A172 (cell line): ENCODE measurements around the gene IDH3A. TPM values are rescaled to one million over a fixed set of nuclear protein-coding genes. Genes with fewer than 3 reads are reported as not detected.

ENCODE experiments used
- DNase-seq: peaks from one replicate; pipeline ENCODE4 v3.0.0-alpha.2; 2015; ENCODE audit warnings: low spot score
- total RNA-seq: library from RNA; depleted of rRNA; stranded (reverse); fragments of >200 nt; shearing (Covaris generic); gene quantifications from 2 replicates; pipeline ENCODE4 v1.2.3, GENCODE V29; 2014

The IDH3A gene
- total RNA-seq, 1 experiment from 2014 or later: 71.5 TPM

DNA sequence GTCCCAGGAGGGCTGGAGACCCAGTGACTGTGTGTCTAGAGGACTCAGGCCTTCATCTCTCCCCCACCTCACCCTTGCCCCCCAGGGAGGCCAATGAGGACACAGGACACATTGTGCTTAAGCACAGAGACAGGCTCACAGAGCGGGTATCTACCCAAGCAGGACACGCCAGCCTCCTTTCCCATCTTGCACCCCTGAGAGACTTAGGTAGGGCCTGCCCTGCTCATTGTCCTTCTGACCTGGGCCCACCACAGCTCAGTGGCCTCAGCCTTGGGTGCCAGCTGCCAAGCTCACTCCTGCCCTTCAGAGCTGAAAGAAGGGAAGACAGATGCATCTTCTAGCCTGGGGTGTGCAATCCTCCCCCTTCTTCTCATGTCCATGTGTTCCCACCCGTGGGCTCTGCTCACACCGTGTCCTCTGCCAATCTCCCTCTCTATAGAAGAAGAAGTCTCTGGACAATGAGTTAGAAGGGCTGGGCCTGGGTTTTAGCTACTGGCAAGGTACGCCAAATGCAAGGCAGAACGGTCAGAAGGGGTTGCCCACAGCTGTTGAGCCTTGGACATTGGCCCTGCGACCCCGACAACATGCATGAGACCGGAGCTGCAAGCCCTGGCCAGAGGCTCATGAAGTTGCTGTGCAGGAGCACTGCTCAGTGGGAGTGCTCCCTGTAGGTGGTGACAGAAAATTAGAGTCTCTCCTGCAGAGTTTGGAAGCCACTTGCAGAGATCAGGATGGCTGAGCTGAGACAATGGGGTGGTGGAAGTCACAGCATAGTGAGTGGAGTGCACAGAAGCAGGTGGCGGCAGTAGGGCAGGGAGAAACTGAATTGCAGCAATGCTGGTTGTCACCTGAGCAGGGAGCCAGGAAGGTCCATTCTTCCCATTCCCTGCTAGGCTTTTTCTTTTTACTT is 52.4 kb downstream of the IDH3A start:
- DNase-seq: no peak

DNA sequence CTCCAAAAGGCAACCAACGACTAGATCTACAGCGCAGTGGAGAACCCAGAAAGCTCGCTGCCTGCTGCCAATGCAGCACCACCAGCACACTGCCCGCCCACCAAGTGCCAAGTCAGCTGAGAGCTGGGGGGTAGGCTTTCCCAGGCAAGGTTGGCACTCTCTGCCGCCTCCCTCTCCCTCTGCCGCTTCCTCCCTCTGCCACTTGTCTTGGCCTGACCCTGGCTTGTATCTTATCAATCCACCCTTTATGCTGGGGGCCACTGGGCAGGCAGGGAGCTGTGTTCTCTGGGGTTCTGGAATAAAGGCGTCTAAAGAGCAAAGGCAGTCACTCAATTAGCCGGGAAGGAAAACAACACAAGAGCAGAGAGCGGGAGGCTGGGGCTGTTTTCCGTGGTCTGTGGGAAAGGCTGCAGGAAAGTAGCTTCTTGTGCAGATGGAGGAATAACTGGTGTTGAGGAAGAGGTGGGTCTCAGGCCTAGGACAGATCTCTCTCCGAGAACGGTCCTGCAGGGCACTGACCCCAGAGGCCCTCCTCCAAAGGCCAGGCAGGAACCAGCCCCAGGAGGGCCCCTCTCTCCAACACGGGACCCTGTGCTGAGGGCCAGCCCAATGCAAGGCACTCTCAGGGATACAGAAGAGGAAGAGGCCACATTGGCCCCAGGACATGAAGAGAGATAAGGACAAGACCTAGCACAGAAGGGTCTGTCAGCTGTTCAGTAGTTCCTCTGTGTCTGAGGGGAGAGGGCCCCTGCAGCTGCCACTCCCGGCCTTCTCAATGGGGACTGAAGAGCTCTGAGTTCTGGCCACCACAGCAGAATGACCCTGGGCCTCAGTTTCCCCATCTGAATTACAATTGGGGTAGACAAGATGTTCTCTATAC is 54.4 kb downstream of the IDH3A start:
- DNase-seq: no peak

- DNase-seq: no peak
Observed at GRCh38 chr15:78204351-78205309, 55.5 kb downstream of the IDH3A start.

DNA sequence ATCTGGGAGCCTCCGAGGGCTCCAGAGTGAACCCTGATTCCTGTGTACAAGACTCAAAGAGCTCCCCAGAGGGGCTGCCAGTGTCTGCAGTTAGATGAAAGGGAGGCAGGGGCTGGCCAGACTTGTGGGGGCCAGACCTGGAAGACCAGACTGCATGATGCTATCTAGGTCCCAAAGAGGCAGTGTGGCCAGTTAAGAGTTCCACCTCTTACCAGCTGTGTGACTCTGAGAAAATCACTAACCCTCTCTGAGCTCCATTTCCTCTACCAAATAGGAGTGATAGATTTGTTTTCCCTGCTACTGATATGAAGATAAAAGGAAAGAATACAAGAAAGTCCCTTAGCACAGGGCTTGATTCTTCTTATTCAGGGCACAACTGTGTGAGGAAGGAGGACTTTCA is 56.2 kb downstream of the IDH3A start:
- DNase-seq: no peak

GRCh38 chr15:78205856-78206255 is 56.7 kb downstream of the IDH3A start:
- no peak for DNase-seq

DNA sequence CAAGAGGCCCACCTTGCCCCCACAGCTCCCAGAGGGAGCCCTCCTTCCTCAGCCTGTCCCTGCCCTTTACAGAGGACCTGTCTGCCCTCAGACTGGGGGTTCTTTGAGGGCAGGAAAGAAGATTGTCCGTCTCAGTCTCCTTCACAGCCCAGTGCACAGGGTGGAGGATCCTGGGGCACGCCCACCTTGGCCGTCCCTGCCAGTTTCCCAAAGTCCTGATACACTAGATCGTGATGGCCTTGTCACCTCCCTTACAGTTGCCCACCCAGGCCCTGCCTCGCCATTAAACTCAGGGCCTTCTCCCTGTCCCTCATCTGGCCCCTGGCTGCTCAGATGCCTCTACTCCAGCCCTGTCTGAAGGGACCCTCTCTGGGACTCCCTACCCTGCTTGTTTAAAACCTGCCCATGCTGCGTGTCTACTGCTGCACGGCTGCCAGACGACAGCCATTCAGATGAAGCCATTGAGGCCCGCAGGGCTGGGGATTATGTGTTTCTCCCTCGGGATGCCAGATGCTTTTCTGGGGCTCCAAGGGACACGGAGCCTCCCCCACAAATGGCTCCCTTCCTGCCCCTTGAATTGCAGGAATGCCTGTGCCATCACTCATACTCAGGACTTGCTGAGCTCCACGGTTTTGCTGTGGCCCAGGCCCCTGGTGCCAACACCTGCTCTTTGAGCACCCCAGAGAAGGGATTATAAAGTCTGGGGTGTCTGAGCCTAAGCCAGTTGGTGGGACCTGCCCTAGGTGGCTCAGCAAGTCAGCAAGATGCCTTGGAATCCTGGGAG is 57.4 kb downstream of the IDH3A start:
- DNase-seq: peak; percentile 27

- no peak for DNase-seq
Observed at GRCh38 chr15:78207110-78207458, 57.9 kb downstream of the IDH3A start.

DNA sequence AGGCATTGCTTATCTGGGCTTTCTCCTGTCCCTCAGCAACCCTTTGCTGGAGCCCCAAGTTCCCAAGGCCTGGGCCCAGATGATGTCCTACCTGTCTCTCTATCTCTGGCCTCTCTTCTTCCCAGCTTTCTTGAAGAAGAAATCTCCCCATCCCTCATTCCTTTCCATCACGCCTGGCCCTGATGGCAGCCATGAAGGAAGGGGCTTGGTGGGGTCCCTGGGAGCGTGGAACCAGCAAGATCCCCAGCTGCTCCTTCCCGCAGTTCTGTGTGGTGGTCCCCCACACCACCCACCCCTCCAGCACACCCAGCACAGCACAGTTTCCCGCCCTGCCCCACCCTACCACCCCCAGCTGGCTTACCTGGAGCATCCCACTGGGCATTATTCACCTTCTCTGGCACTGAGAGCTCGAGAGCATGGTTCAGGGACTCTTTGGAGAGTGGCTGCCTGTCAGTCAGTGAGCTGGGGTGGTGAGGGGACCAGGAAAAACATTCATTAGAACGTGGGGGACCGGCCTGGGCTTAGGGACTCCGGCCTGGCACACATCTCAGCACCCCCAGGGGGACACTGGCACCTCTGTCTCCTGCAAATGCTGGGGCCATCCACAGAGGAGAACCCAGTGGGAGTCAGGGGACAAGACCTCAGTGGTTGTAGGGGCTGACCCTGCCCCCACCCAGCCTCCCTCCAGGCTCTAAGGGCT is 58.6 kb downstream of the IDH3A start:
- no peak for DNase-seq

- DNase-seq: no peak
Observed at GRCh38 chr15:78208341-78208844, 59.2 kb downstream of the IDH3A start.

- DNase-seq: no peak
Observed at GRCh38 chr15:78208887-78209645, 59.9 kb downstream of the IDH3A start.

DNA sequence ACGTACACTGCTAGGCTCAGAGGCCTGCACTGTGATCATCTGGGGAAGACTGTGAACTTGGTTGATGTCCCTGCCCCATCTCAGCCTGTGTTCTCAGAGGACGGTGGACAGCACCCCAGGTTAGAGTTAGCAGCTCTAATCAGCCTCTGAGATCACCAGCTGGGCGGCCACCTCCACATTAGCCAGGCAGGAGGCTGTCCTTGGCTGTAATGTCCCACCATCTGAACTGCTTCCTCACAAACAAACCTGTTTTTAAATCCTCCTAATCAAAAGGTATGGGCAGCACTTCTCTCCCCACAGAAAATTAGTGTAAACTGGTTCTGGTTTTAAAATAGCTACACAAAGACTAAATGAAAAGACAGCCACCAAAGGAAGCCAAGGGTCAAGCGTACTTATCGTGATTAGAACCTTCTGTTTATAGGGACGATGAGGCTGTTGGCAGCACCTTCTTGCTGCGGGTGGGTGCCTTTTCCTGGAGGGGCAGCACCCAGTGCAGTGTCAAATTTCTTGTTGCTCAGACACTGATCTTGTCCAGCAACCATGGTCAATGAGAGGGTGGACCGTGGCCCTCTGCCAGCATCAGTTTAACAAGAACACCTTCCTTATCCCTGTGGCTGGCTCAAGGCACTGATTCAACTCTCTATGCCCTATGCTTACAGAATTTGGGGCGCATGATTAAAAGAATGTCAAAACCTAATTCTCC is 60.6 kb downstream of the IDH3A start:
- no peak for DNase-seq

- DNase-seq: no peak
Observed at GRCh38 chr15:78210349-78210717, 61.2 kb downstream of the IDH3A start.

DNA sequence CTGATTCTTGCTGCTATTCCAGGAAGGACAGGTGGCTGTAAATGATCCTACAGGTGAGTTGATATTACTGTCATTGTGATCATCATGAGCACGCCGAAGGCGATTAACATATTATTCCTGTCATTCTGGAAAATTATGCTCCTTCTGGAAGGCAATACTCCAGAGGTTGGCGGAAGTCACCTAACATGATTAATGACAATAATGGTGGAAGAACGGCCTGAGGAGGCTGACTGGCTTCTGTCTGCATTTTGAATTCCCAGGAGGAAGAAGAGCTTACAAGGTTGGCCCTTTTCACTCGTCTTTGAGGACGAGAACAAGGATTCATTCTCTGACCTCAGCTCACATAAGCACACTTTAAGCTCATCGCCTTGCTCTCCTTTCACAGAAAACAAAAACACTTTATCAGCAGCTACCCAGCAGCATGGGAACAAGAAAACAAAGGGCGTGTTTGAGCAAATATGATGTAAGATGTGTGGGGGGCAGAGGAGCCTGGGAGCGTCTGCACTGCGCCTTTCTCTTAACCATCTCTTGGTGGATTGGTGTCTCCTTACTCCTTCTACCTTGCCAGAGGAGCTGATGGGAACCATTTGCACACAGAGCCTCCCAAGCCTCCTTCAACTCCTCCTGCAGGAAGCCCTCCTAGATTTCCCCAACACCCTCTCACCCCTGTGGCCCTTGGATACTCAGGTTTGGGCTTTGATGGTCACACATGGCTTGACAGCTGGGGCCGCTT is 62.2 kb downstream of the IDH3A start:
- no peak for DNase-seq

- no peak for DNase-seq
Observed at GRCh38 chr15:78212008-78212407, 62.8 kb downstream of the IDH3A start.

- peak; percentile 93 for DNase-seq
Observed at GRCh38 chr15:78212546-78213424, 63.6 kb downstream of the IDH3A start.

DNA sequence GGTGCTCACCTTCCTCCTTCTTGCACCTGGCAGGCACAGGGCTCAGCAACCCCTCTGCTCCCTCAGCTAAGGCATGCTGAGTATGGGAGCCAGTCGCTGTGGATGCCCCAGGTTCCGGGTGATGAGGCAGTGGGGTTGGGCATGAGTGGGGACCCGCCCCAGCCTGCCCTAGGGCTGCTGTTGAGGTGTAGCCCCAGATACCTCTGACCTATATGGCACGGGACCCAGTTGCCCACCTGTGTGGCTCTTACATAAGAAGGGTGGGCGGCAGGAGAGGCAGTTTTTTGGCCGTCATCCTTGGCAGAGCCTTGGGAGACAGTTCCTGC is 64.2 kb downstream of the IDH3A start:
- DNase-seq: no peak

- DNase-seq: no peak
Observed at GRCh38 chr15:78213956-78214355, 64.8 kb downstream of the IDH3A start.
